IPS-NIHi7 (cell line): ENCODE data around the gene ERVV-1.
A peak's percentile ranks its signal among the peaks of the same experiment; 100 is the strongest.
"Not testable (repeated sequence)": the region's sequence is repeated elsewhere in the genome, so short reads cannot be mapped to it uniquely, and the experiment has no call there.

ENCODE experiments used
- DNase-seq: peaks from one replicate; pipeline ENCODE4 v3.0.0; 2012; ENCODE audit warnings: mixed read lengths; ENCODE audit errors: extremely low spot score

ERVV-1 gene

GRCh38 chr19:53019684-53020083, 6.0 kb downstream of the ERVV-1 start:
- DNase-seq = peak; percentile 78

GRCh38 chr19:53028306-53028705, 14.6 kb downstream of the ERVV-1 start:
- not testable (repeated sequence) for DNase-seq

DNA sequence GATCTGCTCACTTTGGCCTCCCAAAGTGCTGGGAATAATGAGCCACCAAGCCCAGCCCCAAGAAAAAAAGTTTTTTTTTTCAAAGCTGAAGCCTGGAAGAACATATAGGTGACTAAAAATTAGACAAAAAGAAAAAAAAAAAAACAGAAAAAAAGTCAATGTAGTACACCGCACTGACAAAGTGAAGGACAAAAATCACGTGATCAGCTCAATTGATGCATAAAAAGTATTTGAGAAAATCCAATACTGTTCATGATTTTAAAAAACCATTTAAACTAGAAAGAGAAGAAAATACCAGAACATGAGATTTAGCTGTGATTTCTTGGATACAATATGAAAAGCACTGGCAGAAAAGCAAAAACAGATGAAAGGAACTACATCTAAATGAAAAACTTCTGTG, 20.3 kb downstream of the ERVV-1 start:
- DNase-seq = no peak

DNA sequence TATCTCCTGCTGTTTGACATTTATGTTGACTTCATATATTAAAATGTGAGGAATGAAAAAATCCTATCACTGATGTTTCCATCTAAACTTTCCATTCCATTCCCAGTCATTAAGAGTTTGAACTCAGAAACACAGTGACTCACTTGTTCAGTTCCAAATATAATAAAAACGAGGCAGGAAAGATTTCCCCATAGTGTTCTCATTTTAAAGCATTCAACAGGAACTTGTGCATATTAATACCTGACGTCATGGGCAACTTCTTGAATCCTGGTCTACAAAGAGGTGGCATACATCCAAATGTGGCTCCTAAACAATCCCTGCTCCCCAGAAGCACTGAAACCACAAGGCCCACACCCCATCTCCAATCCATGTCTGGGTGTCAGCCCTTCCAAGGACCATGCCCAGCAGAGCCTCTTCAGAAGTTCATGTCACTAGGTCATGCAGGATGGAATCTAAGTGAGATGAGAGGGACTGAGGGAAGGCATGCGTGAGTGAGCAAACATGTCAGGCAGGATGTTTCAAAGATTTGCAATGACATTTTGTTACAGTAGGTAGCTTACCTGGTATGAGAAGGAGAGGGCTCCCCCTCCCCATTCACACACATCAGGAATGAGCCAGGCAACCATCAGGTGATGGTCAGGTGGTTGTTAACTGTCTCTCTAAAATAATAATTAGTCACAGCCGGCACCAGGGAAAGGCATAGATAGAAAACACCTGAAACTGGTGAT, 21.4 kb downstream of the ERVV-1 start:
- no peak for DNase-seq

GRCh38 chr19:53037101-53038097, 23.7 kb downstream of the ERVV-1 start:
- DNase-seq = peak; percentile 88

DNA sequence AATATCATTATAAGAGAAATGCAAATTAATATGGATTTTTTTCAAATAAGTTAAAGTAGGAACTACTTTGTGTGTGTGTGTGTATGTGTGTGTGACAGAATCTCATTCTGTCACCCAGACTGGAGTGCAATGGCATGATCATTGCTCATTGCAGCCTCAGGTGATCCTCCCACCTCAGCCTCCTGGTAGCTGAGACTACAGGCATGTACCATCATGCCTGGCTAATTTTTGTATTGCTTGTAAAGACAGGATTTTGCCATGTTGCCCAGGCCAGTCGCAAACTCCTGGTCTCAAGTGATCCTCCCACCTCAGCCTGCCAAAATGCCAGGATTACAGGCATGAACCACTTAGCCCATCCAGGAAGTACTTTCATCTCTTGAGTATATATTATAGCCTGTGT, 27.6 kb downstream of the ERVV-1 start:
- DNase-seq = no peak

- no peak for DNase-seq
These were observed 31.8 kb downstream of the ERVV-1 start for GRCh38 chr19:53045536-53045935.

DNA sequence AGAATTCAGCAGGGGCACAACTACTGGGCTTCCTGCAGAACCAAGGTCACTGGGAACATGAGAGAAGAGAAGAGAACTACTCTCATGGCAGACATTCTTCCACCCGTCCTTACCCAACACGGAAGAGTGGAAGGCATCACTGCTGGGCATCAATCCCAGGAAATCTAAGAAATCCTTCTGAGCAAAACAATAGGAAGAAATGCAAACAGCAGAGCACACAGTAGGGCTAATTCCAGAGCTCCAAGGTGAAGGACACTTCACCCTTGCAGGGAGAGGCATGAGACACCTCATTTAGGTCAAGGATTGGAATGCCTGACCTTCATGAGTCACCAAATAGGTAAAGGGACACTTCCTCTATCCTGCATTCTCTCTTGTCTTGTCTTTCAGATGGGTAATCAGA, 33.7 kb downstream of the ERVV-1 start:
- DNase-seq = no peak

GRCh38 chr19:53055117-53055516, 41.4 kb downstream of the ERVV-1 start:
- no peak for DNase-seq

DNA sequence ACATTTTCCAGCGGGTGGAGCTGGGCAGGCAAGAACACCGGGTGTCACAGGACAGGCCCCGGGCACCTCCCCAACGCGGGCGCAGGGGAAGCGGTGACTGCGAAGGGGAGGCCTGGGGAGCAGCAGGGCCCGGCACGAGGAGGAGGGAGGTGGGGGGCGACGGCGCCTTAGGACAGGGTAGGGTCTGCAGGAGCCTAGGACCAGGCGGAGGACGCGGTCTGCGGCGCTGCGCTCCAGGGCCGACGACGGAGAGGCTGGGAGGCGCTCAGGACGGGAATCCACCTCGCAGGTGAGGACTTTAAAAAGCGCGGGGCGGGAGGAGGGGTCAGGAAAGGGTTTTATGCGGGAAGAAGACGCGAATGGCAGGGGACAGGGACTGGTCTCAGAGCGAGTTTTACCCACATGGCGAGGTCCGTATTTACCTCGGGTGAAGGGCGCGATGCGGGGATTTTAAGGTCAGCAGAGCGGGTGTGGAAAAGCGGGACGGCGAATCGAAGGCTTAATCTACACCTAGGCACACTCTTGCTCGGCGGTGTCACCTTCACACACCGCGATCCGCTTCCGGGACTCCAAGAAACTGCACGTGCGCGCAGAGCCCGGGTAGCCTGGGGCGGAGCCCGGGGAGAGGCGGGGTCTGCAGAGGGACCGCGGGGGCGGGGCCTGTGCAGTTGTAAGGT, 44.3 kb downstream of the ERVV-1 start:
- DNase-seq = peak; percentile 90
